Measurements from ENCODE around the gene KCNMA1. TPM values are rescaled to one million over a fixed set of nuclear protein-coding genes. Genes with fewer than 3 reads are reported as not detected.

Gene KCNMA1
- total RNA-seq, 1 donor from 2014 or later: 15.8 TPM

DNA sequence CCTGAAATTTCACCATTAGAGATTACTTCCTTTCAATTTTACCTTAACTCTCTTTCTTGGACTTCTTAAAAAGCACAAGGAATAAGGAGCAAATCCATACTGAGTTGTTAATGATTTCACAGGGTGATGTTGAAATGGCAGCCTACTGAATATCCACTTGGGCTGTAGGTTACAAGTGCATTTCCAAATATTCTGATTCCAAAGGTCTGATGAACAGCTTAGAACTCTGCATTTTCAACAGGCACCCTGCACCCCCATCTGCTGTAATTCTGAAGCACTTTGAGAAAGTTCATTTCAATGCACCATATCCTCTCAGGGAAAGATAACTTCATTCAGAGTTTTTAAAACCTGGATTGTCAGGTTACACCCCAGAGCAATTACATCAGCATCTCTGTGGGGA is 368.4 kb downstream of the KCNMA1 start:
- no peak for DNase-seq (ENCODE audit: low read depth)
- FAIRE-seq: no peak

DNA sequence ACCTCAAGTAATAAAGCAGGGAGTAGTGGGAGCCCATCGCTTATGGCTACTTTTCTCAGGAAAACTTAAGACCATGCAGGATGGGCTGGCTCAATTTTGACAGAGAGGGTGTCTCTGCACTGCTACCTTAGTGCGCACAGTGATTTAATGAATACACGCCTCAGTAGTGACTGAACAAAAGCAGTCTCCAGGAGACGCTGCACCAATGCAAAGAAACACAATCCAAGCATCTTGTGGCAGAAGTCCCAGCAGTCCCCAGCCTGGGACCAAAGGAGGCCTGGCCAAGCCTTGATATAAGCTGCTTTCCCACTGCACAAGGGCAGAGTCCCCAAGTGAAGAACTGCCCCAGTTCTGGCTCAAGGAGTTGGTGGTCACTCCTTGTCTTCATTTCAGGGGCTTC is 368.9 kb downstream of the KCNMA1 start:
- Histone ChIP-seq H3K36me3 (ENCODE audit: control insufficient read depth, insufficient read depth, low read length) (no peaks in the 10 kb centered on the region), H3K4me3 (ENCODE audit: low read depth, low read length) (no peak overlapping the region), H3K27me3 (ENCODE audit: control insufficient read depth, insufficient read depth, low read length) (no peaks in the 10 kb centered on the region)
- TF ChIP-seq, protein P1, sequence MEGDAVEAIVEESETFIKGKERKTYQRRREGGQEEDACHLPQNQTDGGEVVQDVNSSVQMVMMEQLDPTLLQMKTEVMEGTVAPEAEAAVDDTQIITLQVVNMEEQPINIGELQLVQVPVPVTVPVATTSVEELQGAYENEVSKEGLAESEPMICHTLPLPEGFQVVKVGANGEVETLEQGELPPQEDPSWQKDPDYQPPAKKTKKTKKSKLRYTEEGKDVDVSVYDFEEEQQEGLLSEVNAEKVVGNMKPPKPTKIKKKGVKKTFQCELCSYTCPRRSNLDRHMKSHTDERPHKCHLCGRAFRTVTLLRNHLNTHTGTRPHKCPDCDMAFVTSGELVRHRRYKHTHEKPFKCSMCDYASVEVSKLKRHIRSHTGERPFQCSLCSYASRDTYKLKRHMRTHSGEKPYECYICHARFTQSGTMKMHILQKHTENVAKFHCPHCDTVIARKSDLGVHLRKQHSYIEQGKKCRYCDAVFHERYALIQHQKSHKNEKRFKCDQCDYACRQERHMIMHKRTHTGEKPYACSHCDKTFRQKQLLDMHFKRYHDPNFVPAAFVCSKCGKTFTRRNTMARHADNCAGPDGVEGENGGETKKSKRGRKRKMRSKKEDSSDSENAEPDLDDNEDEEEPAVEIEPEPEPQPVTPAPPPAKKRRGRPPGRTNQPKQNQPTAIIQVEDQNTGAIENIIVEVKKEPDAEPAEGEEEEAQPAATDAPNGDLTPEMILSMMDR (IDR thresholded peaks at IDR 0.05; ENCODE audit: insufficient read depth, low read length, severe bottlenecking): no peak
- no peak for FAIRE-seq
- no peak for DNase-seq (ENCODE audit: low read depth)

More for the DNA sequence above, 368.4 kb downstream of the KCNMA1 start:
- H3K27me3 ChIP-seq (ENCODE audit: control insufficient read depth, insufficient read depth, low read length): no peaks in the 10 kb centered on the region
- H3K36me3 ChIP-seq (ENCODE audit: control insufficient read depth, insufficient read depth, low read length): no peaks in the 10 kb centered on the region
- TF ChIP-seq, protein P1 (IDR thresholded peaks at IDR 0.05; ENCODE audit: insufficient read depth, low read length, severe bottlenecking): no peak
- no peak overlapping the region for H3K4me3 ChIP-seq (ENCODE audit: low read depth, low read length)

GRCh38 chr10:77267703-77268675 is 369.6 kb downstream of the KCNMA1 start:
- H3K27me3 ChIP-seq (ENCODE audit: control insufficient read depth, insufficient read depth, low read length): no peaks in the 10 kb centered on the region
- H3K4me3 ChIP-seq (ENCODE audit: low read depth, low read length): no peak overlapping the region
- FAIRE-seq (peak; percentile 28), DNase-seq (ENCODE audit: low read depth) (no peak)
- H3K36me3 ChIP-seq (ENCODE audit: control insufficient read depth, insufficient read depth, low read length): no peaks in the 10 kb centered on the region
- TF ChIP-seq, protein P1 (IDR thresholded peaks at IDR 0.05; ENCODE audit: insufficient read depth, low read length, severe bottlenecking): no peak

- Histone ChIP-seq H3K36me3 (ENCODE audit: control insufficient read depth, insufficient read depth, low read length) (no peaks in the 10 kb centered on the region), H3K4me3 (ENCODE audit: low read depth, low read length) (no peak overlapping the region), H3K27me3 (ENCODE audit: control insufficient read depth, insufficient read depth, low read length) (no peaks in the 10 kb centered on the region)
- DNase-seq (ENCODE audit: low read depth) (no peak), FAIRE-seq (no peak)
- TF ChIP-seq, protein P1 (IDR thresholded peaks at IDR 0.05; ENCODE audit: insufficient read depth, low read length, severe bottlenecking): no peak
These were observed 371.4 kb downstream of the KCNMA1 start for GRCh38 chr10:77266242-77266641.

GRCh38 chr10:77264527-77264926 is 373.1 kb downstream of the KCNMA1 start:
- no peak for FAIRE-seq
- H3K36me3 ChIP-seq (ENCODE audit: control insufficient read depth, insufficient read depth, low read length): no peaks in the 10 kb centered on the region
- DNase-seq (ENCODE audit: low read depth): no peak
- no peak overlapping the region for H3K4me3 ChIP-seq (ENCODE audit: low read depth, low read length)
- no peaks in the 10 kb centered on the region for H3K27me3 ChIP-seq (ENCODE audit: control insufficient read depth, insufficient read depth, low read length)
- TF ChIP-seq, protein P1 (IDR thresholded peaks at IDR 0.05; ENCODE audit: insufficient read depth, low read length, severe bottlenecking): no peak

All from bronchial epithelial cell (primary cell).